RKO (cell line): ENCODE measurements around the gene ABCC1.

Experiments
- DNase-seq: peaks from one replicate; pipeline ENCODE4 v3.0.0-alpha.2; 2016; ENCODE audit warnings: low spot score

ABCC1 gene

DNA sequence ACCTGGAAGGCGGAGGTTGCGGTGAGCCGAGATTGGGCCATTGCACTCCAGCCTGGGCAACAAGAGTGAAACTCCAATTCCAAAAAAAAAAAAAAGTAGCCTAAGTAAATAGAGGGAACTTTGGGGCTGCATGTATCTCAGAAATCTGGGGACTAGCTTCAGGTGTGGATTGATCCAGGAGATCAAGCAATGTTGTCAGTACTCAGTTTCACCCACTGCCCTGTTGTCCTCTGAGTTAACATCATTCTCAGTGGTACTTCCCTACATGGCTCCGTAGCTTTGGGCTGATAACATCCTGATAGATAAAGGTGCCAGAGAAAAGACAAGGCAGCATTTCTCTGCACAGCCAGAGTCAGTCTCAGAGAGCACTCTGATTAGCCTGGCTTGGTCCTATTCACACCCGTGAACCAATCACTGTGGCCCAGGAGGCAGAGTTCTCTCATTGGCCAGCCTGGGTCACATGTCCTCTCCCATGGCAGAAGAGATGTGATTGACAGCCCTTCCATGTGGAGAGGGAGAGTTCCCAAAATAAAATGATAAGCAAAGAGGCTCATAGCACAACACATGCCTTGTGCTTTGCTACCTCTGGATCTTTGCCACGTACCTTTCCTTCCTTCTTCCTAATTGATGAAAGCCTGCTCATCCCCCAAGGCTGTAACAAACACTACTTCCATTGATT is 99.6 kb downstream of the ABCC1 start:
- DNase-seq = peak; percentile 15

DNA sequence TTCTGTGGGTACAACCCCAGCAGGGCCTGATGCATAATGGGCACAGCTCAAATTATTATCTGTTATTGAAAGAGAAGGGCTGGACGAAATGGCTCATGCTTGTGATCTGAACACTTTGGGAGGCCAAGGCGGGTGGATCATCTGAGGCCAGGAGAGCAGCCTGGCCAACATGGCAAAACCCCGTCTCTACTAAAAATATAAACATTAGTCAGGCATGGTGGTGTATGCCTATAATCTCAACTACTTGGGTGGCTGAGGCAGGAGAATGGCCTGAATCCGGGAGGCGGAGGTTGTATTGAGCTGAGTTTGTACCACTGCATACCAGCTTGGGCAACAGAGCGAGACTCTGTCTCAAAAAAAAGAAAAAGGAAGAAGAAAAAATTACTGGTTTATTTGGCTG is 100.7 kb downstream of the ABCC1 start:
- no peak for DNase-seq

DNA sequence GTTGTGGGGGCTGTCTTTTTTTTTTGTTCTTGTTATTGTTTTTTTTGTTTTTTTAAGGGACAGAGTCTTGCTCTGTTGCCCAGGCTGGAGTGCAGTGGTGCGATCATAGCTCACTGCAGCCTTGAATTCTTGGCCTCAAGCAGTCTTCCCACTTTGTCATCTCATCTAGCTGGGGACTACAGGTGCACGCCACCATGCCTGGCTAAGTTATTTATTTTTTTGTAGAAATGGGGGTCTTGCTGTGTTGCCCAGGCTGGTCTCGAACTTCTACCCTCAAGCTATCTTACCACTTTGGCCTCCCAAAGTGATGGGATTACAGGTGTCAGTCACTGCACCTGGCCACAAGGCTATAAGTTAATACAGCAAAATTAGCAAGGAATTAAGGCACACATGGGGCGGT is 101.7 kb downstream of the ABCC1 start:
- DNase-seq = no peak

DNA sequence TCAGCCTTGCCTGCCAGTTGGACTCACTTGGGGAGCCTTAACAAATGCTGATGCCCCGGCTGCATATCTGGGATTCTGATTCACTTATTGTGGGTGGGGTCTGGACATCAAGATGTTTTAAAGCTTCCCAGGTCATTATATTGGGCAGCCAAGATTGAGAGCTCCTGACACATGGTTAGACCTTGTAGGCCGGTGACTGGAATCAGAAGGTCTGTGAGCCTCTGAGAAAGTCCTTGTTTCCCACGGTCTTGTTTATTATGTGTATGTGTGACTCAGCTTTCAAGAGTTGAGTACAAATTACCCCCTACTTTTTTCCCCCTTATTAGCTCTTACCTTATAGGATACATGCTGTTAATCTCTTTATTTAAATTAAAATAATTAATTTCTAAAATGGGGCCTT is 103.5 kb downstream of the ABCC1 start:
- no peak for DNase-seq

DNA sequence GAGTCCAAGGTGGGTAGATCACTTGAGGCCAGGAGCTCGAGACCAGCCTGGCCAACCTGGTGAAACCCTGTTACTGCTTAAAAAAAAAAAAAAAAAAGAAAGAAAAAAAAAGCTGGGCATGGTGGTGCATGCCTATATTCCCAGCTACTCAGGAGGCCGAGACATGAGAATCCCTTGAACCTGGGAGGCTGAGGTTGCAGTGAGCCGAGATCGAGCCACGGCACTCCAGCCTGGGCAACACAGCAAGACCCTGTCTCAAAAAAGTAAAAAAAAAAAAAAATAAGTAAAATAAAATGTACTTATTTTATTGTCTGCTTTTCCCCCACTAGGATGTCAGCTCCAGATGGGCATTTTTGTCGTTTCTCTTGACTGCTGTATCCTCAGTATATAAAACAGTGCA is 107.7 kb downstream of the ABCC1 start:
- no peak for DNase-seq

DNA sequence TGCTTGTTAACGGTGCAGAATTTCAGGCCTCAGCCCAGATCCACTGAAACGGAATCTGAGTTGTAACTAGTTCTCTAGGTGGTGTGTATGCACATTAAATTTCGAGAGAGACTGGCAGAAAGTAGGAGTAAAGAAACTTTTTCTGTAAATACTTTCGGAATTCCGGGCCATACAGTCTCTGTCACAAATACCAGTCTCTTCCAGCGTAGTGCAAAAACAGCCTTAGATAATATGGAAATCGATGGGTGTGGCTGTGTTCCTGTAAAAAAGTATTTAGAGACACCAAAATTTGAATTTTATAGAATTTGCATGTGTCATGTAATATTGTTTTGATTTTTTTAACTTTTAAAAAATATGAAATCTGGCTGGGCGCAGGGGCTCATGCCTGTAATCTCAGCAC is 109.7 kb downstream of the ABCC1 start:
- DNase-seq = no peak

DNA sequence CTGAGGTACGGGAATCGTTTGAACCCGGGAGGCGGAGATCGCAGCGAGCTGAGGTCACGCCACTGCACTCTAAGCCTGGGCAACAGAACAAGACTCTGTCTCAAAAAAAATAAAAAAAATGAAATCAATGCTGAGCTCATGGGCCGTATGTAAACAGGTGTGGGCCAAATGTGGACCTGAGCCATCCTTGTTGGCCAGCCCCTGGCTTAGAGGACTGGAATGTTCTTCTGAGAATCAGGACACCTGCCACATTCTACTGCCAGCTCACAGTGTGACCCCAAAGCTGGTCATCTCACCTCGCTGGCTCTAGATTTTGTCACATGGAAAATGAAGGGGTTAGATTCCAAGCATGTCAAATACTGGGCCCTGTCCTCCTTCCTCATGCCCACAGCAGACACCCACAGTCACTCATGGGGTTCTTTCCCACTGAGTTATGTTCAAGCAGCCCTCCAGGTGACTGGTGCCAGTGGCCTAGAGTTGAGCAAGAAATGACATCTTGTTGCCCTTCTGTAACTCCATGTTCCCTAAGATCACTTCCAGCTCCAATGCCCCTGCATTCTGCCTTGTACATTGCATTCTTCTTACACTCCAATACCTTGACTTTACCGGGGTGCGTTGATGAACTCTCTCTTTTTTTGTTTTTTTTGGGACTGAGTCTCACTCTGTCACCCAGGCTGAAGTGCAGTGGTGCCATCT is 110.6 kb downstream of the ABCC1 start:
- no peak for DNase-seq

DNA sequence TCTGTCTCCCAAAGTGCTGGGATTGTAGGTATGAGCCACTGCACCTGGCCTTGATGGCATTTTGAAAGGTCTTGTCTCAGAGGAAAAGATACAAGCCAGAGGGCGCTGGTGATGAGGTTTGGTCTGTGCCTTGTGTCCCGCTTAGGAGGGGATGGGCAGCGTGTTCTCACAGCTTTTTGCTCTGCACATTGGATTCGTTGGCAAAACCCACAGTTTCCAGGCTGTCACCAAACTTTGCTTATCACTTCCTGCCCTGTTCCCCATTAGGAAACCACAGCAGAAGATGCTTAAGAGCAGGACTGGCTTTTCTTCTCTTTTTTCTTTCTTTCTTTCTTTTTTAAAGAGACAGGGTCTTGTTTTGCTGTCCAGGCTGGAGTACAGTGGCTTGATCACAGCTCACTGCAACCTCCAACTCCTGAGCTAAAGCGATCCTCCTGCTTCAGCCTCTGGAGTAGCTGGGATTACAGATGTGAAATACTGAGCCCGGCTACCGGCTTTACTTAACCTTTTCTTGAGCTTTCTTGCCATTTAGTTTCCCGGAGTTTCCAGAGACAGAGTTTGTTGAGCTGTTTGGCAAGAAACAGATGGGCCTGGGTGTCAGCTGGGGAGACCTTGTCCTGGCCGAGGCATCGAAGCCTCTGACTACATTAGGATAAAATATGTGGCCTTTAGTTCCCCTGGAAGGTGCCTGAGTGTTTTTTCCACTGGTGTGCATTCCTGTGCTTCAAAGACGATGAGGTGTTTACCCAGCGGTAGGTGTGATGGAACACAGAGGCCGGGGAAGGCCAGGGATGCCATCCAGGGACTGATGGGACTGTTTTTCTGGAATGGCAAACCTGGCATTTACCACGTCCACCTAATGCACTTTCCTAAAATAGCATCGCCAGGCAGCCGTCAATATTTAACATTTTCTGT is 112.9 kb downstream of the ABCC1 start:
- no peak for DNase-seq

DNA sequence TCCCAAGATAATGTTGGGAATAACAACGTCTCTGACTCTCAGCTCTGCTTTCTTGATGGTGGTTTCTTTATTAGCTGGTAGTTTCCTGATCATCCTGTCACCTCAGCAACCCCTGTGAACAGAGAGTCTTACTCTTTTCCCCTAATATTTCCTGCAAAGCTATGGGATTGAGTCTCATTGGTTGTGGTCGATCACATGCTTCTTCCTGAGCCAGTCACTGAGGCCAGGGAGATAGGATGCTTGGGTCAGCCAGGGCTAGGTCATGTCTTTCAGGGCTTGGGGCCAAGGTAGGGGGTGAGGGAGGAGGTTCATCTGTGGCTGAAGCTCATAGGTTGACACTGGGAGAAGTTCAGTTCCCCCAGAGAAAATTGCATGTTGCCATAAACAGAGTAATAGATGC is 114.3 kb downstream of the ABCC1 start:
- DNase-seq = no peak

DNA sequence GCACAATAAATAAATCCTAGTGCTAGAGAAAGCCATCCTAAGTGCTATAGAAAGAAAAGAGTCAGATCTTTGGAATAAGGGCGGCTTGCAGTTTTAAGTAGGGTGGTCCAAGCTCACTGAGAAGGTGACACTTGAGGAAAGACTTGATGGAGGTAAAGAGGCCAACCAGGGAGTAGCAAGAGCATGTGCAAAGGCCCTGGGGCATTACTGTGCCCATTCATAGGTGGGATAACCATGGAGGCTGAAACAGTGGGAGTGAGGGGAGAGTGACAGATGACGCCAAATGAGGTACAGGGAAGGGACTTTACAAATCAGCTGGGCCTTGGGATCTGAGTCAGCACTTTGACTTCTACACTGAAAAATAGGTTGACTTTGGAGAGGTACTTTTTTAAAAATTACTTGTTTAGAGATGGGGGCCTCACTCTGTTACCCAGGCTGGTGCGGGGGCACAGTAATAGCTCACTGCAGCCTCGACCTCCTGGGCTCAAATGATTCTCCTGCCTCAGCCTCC is 115.5 kb downstream of the ABCC1 start:
- DNase-seq = no peak

DNA sequence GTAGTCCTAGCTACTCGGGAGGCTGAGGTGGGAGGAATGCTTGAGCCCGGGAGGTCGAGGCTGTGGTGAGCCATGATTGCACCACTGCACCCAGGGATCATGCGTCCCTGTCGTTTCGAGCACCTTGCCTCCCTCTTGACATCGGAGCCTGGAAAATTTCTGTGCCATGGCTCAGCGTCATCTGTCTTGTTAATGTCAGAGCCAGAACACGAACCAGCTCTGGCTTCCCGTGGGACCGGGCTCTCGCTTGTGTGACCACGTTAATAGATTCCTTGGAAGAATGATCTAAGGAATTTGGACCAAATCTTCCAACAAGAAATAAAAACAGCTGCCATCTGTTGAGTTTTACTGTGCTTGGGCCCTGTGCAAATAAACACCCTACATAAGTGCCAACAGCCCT is 117.7 kb downstream of the ABCC1 start:
- DNase-seq = no peak

DNA sequence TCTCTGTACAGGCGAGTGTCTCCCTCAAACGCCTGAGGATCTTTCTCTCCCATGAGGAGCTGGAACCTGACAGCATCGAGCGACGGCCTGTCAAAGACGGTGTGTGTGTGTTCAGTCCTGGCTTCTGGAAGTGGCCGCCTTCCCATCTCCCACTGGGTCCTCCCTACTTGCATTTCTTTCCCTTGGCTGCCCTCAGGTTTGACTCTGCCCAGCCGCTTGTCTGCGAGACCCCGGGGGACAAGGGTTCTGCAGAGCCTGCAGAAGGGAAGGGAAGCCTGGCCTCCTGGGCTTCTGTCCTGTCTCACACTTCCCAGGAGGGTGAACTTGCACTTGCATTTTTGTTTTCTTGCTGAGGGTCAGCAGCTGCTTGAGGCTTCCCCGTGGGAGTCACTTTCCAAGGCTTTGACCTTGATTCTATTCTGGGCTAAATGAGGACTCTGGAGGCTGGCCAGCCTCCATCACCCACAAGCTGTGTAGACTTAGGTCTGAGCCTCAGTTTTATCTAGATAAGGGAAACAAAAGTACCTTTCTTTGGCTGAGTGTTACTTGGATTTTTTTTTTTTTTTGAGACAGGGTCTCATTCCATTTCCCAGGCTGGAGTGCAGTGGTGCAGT is 122.3 kb downstream of the ABCC1 start:
- DNase-seq = no peak

DNA sequence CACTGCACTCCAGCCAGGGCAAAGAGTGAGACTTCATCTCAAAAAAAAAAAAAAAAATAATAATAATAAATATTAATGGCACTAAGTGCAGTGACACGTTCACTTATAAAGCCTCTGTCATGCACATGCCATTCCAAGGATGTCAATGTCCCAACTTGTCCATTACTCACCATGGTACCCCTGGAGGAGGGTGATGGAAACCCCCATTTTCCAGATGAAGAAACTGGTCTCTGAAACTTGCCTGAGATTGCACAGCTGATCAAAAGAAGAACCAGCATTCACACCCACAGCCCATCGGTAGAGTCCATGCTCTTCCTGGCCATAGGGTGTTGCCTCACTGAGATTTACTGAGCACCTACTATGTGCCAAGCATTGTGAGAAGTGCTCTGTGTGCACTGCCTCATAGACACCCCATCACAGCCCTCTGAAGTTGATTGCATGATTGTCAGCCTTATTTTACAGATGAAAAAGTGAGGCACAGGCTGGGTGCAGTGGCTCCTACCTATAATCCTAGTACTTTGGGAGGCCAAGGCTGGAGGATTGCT is 123.7 kb downstream of the ABCC1 start:
- no peak for DNase-seq

DNA sequence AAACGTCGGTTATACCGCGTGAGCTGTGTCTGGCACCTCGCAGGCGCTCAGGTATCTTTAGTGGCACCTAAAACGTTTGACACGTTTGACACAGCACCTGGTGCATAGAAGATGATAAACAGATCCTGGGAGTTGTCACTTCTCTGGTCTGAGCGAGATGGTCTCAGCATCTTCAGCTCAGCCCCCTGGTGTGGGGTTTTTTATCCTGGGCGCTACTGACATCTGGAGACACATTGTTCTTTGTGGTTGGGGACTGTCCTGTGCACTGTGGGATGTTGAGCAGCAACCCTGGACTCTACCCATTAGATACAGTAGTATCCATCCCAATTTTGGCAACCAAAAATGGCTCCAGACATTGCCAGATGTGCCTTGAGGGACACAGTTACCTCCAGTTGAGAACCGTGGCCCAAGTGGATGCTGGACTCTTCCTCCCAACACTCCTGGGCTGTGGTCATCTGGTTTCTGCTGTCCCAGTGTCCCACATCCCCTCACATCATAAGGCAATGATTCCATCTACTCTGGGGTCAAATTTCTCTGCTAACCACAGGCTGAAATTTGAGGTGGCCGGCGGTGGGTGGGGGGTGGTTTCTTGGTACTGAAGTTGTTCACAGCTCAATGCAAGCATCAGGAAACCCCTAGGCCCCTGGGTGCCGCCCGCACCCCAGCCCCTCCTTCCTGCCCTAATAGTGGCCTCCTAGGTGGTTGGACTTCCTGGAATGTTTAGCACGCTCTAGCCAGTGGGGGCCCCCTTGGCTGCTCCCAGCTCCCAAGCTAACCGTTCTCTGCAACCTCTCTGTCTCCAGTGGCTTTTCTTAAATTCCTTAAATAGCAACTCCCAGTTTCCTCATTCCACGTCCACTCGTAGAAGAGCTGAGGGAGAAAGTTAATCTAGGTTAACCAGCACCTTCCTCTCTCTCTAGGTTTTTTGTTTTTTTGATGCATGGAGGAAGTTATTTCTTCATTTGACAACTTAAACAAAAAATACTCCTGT is 124.8 kb downstream of the ABCC1 start:
- DNase-seq = no peak

DNA sequence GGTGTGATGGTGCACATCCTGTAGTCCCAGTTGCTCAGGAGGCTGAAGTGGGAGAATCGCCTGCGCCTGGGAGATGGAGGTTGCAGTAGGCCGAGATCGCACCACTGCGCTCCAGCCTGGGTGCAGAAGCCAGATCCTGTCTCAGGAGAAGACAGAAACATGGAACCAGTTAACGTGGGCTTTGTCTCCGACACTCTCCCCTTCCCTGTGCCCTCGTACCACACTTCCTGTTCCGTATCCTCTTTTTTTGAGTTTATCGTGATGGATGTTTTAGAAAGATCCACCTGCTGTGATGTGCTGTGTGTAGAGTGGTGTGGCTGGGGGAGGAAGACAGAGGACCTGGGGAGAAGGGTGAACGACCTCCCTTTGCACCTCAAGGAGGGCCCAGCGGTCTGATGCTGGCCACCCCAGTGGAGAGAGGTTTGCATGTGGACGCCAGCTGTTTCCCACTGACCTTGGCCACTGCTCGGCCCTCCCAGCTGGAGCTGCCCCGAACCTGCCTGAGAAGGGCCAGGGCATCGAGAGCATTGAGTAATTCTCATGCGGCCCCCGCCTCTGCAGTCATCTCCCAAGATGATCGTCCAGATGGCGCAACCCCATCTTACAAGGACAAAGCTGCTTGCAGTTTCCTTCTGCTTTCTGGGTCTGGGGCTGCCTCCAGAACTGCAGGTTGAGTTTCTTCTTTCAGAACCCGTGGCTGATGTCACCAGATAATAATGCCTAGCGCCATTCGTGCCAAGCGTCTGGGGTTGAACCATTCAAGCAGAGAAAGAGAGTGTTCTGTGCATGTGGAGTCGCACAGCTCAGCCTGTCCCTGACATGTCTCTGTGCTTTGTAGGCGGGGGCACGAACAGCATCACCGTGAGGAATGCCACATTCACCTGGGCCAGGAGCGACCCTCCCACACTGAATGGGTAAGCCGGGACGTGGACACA is 126.3 kb downstream of the ABCC1 start:
- DNase-seq = no peak

DNA sequence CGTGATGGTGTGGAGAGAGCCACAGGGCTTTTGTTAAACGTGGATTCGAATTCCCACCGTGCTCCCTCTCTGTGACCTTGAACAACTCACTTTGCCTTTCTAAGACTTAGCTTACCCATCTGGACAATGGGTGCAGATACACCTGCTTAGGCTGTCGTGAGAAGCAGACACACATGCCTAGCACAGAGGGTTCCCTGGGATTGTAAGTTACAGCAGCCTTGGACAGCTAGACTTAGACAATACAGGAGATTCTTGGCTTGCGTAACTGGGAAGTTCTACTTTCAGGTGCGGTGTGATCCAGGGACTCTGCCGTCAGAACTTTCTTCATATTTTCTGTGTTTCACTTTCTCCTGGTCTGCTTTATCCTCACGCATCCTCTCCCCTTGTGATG is 127.0 kb downstream of the ABCC1 start:
- DNase-seq = no peak

DNA sequence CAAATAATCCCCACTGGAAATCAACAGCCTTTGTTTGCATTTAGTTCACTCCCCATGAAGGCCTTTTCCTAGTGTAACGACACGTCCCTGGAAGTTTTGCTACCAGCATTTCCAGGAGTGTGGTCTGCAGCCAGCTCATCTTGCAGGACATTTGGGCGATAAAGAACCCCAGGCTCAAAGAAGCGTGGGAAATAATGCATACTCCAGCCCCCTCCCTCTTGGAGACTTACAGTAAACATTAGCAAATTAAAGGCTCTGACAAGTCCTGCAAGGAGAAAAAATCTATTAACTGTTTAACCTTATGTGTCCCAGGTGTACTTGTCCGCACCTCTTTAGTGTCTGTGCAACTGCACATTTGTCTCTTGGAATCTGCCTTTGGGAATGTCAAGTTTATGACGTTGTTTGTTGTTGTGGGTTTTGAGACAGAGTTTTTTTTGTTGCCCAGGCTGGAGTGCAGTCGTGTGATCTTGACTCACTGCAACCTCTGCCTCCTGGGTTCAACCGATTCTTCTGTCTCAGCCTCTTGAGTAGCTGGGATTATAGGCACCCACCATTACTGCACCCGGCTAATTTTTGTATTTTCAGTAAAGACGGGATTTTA is 131.1 kb downstream of the ABCC1 start:
- DNase-seq = no peak

DNA sequence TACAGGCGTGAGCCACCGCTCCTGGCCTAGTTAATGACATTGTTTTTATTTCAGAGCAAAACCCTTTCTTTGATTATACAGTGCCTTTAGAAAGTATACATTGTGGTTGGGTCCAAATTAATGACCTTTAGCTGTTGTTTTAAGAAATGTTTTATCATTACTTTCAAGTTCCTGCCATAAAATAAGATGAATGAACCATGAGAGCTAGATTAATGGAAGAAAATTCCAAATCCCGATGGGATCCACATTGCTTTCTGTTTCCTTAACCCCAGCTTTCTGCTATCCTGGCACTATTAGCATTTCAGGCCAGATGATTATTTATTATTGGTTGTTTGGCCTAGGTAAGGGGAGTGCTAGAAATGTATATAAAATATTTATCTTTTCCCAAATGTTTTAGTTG is 131.7 kb downstream of the ABCC1 start:
- no peak for DNase-seq

DNA sequence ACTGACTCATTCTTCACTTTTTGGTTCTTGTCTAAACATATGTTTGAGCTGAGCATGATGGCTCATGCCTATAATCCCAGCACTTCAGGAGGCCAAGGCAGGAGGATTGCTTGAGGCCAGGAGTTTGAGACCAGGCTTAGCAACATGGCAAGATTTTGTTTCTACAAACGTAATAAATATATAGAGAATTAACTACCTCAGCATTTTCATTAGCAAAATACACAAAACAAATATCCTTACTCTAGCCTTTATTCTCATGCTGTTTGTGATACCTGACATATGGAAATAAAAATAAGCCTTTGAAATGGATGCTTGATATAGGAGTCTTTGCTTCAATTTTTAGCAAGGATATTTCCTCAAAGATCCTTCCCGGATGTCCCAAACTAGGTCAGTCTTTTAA is 132.8 kb downstream of the ABCC1 start:
- DNase-seq = no peak
